ENCODE data around the gene HLA-DRB1. TPM values are rescaled to one million over a fixed set of nuclear protein-coding genes. Genes with fewer than 3 reads are reported as not detected.
"Not testable (repeated sequence)": the region's sequence is repeated elsewhere in the genome, so short reads cannot be mapped to it uniquely, and the experiment has no call there.

Gene HLA-DRB1
- total RNA-seq, 1 donor from 2014 or later = 0.34 TPM

GRCh38 chr6:32604434-32604877, 14.8 kb upstream of the HLA-DRB1 start:
- Mint-ChIP-seq H3K4me3 (ENCODE audit: unreplicated experiment) (no peak overlapping the region), H3K36me3 (ENCODE audit: unreplicated experiment) (no peaks in the 10 kb centered on the region), H3K27me3 (ENCODE audit: unreplicated experiment) (no peaks in the 10 kb centered on the region), H3K27ac (ENCODE audit: unreplicated experiment) (no peak overlapping the region), H3K4me1 (ENCODE audit: low read depth, unreplicated experiment) (no peaks in the 10 kb centered on the region), H3K9me3 (ENCODE audit: unreplicated experiment) (no peaks in the 10 kb centered on the region)
- no peak for DNase-seq
- TF ChIP-seq CTCF (IDR thresholded peaks at IDR 0.05; ENCODE audit: partially characterized antibody, unreplicated experiment) = no peak

GRCh38 chr6:32603888-32604287, 14.2 kb upstream of the HLA-DRB1 start:
- no peak for DNase-seq
- H3K27ac Mint-ChIP-seq (ENCODE audit: unreplicated experiment) = no peak overlapping the region
- no peaks in the 10 kb centered on the region for H3K36me3 Mint-ChIP-seq (ENCODE audit: unreplicated experiment)
- H3K9me3 Mint-ChIP-seq (ENCODE audit: unreplicated experiment) = peaks cover 3% of the 10 kb centered on the region
- H3K4me1 Mint-ChIP-seq (ENCODE audit: low read depth, unreplicated experiment) = no peaks in the 10 kb centered on the region
- no peaks in the 10 kb centered on the region for H3K27me3 Mint-ChIP-seq (ENCODE audit: unreplicated experiment)
- no peak for TF ChIP-seq CTCF (IDR thresholded peaks at IDR 0.05; ENCODE audit: partially characterized antibody, unreplicated experiment)
- no peak overlapping the region for H3K4me3 Mint-ChIP-seq (ENCODE audit: unreplicated experiment)

- no peak for TF ChIP-seq CTCF (IDR thresholded peaks at IDR 0.05; ENCODE audit: partially characterized antibody, unreplicated experiment)
- Mint-ChIP-seq H3K27me3 (ENCODE audit: unreplicated experiment) (no peaks in the 10 kb centered on the region), H3K27ac (ENCODE audit: unreplicated experiment) (no peak overlapping the region), H3K4me3 (ENCODE audit: unreplicated experiment) (no peak overlapping the region), H3K9me3 (ENCODE audit: unreplicated experiment) (peaks cover 3% of the 10 kb centered on the region), H3K36me3 (ENCODE audit: unreplicated experiment) (no peaks in the 10 kb centered on the region), H3K4me1 (ENCODE audit: low read depth, unreplicated experiment) (no peaks in the 10 kb centered on the region)
- no peak for DNase-seq
These were observed 13.6 kb upstream of the HLA-DRB1 start for GRCh38 chr6:32603222-32603621.

- Mint-ChIP-seq H3K27ac (ENCODE audit: unreplicated experiment) (no peak overlapping the region), H3K36me3 (ENCODE audit: unreplicated experiment) (no peaks in the 10 kb centered on the region), H3K4me1 (ENCODE audit: low read depth, unreplicated experiment) (no peaks in the 10 kb centered on the region), H3K4me3 (ENCODE audit: unreplicated experiment) (no peak overlapping the region), H3K27me3 (ENCODE audit: unreplicated experiment) (no peaks in the 10 kb centered on the region), H3K9me3 (ENCODE audit: unreplicated experiment) (peaks cover 3% of the 10 kb centered on the region)
- DNase-seq = no peak
- no peak for TF ChIP-seq CTCF (IDR thresholded peaks at IDR 0.05; ENCODE audit: partially characterized antibody, unreplicated experiment)
These were observed 12.7 kb upstream of the HLA-DRB1 start for GRCh38 chr6:32602383-32602782.

- Mint-ChIP-seq H3K36me3 (ENCODE audit: unreplicated experiment) (no peaks in the 10 kb centered on the region), H3K4me3 (ENCODE audit: unreplicated experiment) (no peak overlapping the region), H3K4me1 (ENCODE audit: low read depth, unreplicated experiment) (no peaks in the 10 kb centered on the region), H3K27ac (ENCODE audit: unreplicated experiment) (no peak overlapping the region), H3K9me3 (ENCODE audit: unreplicated experiment) (peaks cover 3% of the 10 kb centered on the region), H3K27me3 (ENCODE audit: unreplicated experiment) (no peaks in the 10 kb centered on the region)
- TF ChIP-seq CTCF (IDR thresholded peaks at IDR 0.05; ENCODE audit: partially characterized antibody, unreplicated experiment) = no peak
- DNase-seq = no peak
These were observed 7.4 kb upstream of the HLA-DRB1 start for GRCh38 chr6:32597024-32597423.

- H3K9me3 Mint-ChIP-seq (ENCODE audit: unreplicated experiment); H3K27me3 Mint-ChIP-seq (ENCODE audit: unreplicated experiment); DNase-seq; H3K36me3 Mint-ChIP-seq (ENCODE audit: unreplicated experiment); H3K4me3 Mint-ChIP-seq (ENCODE audit: unreplicated experiment); H3K4me1 Mint-ChIP-seq (ENCODE audit: low read depth, unreplicated experiment); H3K27ac Mint-ChIP-seq (ENCODE audit: unreplicated experiment): not testable (repeated sequence)
These were observed 1.1 kb upstream of the HLA-DRB1 start for GRCh38 chr6:32590713-32591112.
